Common myeloid progenitor, CD34-positive (primary cell): ENCODE results near the gene ENTPD6.

ENCODE experiments used
- CTCF ChIA-PET: fragments of 350-600 bp; sonication (Branson Sonifier 250); formaldehyde crosslinking; loops from one replicate; lab custom pipeline; 2021; ENCODE audit warnings: antibody characterized with exemption; lab: Charles Lee
- POLR2A ChIA-PET: fragments of 350-600 bp; sonication (Branson Sonifier 250); formaldehyde crosslinking; loops from one replicate; lab custom pipeline; 2021; ENCODE audit warnings: antibody characterized with exemption; lab: Charles Lee
- DNase-seq, 3 donors: peaks; one replicate each; pipeline versions ENCODE4 v3.0.0 to v3.0.0-alpha.2; 2013
- H3K27ac ChIP-seq, 2 experiments: 1 replicate in 1 of 2; 2 replicates in 1 of 2; pipeline ENCODE4 v1.7.0; 2013; ENCODE audit warnings: inconsistent platforms in 2 of 2, low read length in 2 of 2, mild to moderate bottlenecking in 2 of 2, low read depth in 1 of 2, moderate library complexity in 1 of 2; ENCODE audit not compliant: severe bottlenecking in 2 of 2, insufficient read depth in 1 of 2, poor library complexity in 1 of 2
- H3K27me3 ChIP-seq, 5 experiments: replicated peaks in 2 of 5; 1 replicate in 3 of 5; 2 replicates in 2 of 5; pipeline versions ENCODE4 v1.6.1 to v1.7.0; 2013; ENCODE audit warnings: low read length in 4 of 5, mild to moderate bottlenecking in 2 of 5, moderate library complexity in 2 of 5, inconsistent platforms in 1 of 5; ENCODE audit not compliant: insufficient read depth in 5 of 5, control insufficient read depth in 4 of 5
- H3K36me3 ChIP-seq, 4 experiments: 1 replicate in 2 of 4; 2 replicates in 2 of 4; pipeline versions ENCODE4 v1.6.1 to v1.7.0; 2013; ENCODE audit warnings: low read length in 3 of 4, control low read depth in 1 of 4, mild to moderate bottlenecking in 1 of 4; ENCODE audit not compliant: control insufficient read depth in 4 of 4, insufficient read depth in 4 of 4
- H3K4me1 ChIP-seq, 4 experiments: 1 replicate in 3 of 4; 2 replicates in 1 of 4; pipeline versions ENCODE4 v1.6.1 to v1.7.1; 2013; ENCODE audit warnings: low read length in 3 of 4, mild to moderate bottlenecking in 3 of 4, control low read depth in 1 of 4, inconsistent platforms in 1 of 4, moderate library complexity in 1 of 4; ENCODE audit not compliant: control insufficient read depth in 4 of 4, insufficient read depth in 4 of 4; ENCODE audit errors: control extremely low read depth in 1 of 4
- H3K4me3 ChIP-seq, 7 experiments: 1 replicate in 4 of 7; 2 replicates in 3 of 7; pipeline versions ENCODE4 v1.5.1 to v1.7.0; 2013; ENCODE audit warnings: mild to moderate bottlenecking in 7 of 7, low read length in 6 of 7, moderate library complexity in 6 of 7, inconsistent platforms in 2 of 7, low read depth in 2 of 7, control low read depth in 1 of 7; ENCODE audit not compliant: insufficient read depth in 4 of 7, control insufficient read depth in 1 of 7; ENCODE audit errors: extremely low read depth in 1 of 7
- H3K9me3 ChIP-seq, 5 experiments: 1 replicate in 4 of 5; 2 replicates in 1 of 5; pipeline versions ENCODE4 v1.6.1 to v1.7.1; 2013; ENCODE audit warnings: low read length in 4 of 5, mild to moderate bottlenecking in 2 of 5, inconsistent platforms in 1 of 5, low read depth in 1 of 5, moderate library complexity in 1 of 5; ENCODE audit not compliant: control insufficient read depth in 4 of 5, insufficient read depth in 2 of 5; ENCODE audit errors: control extremely low read depth in 1 of 5
- WGBS: methylation state at CpG from one replicate; pipeline ENCODE4 v1.1.5; 2013; ENCODE audit not compliant: insufficient coverage; 5-methylcytosine and 5-hydroxymethylcytosine counted together

Gene ENTPD6

DNA sequence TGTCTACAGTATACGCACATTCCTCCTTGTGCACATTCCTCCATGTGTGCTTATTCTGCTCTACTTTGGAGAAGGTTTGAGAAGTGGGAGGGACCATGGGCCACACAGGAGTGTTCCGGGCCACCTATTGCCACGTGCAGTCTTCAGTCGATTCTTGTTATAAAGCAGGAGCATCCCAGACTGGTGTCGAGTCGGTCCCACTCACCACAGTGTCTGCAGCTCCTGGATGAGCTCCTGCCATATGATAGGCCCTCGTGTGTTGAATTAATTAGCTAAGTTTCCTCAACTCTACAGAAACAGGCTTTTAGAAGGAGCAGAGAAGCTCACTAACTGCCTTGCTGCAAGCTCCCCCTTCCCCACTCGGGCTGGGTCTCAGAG is 22.6 kb downstream of the ENTPD6 start:
- ChIA-PET POLR2A (no interaction called here), CTCF (interaction anchor here (1.2 to 2.1 kb wide), 3 partner anchors 10 to 17 kb away, joined by 3 to 6 read pairs (median 4); no protein-coding TSS in a partner anchor)
- no peaks in the 10 kb centered on the region for H3K27me3 ChIP-seq
- 95% methylated on average over 7 of the region's 8 CpGs for WGBS
- no peaks in the 10 kb centered on the region for H3K9me3 ChIP-seq
- H3K4me1 ChIP-seq: peaks cover 0 to 6% (median 1%) of the 10 kb centered on the region in 4 experiments
- peaks cover 4 to 72% (median 40%) of the 10 kb centered on the region in 4 experiments for H3K36me3 ChIP-seq
- DNase-seq: no peak
- no peak overlapping the region for H3K4me3 ChIP-seq
- H3K27ac ChIP-seq: no peak overlapping the region

DNA sequence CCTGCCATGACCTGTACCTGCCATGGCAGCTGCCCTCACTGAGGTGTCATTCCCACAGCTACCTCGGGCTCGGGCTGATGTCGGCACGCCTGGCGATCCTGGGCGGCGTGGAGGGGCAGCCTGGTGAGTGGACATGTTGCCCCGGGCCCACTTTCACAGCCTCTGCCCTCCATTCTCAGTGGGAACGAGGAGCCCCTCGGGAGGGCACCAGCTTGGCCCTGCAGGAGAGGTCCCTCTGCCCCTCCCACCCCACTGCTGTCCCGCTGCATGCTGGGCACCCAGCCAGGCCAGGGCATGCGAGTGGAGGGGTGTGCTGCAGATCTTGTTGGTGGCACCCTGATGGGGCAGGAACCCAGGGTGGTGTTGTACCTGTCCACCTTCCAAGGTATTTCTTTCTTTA is 23.0 kb downstream of the ENTPD6 start:
- Histone ChIP-seq H3K4me1 (peaks cover 0 to 9% (median 1%) of the 10 kb centered on the region in 4 experiments), H3K27me3 (no peaks in the 10 kb centered on the region), H3K27ac (no peak overlapping the region), H3K4me3 (no peak overlapping the region), H3K9me3 (no peaks in the 10 kb centered on the region), H3K36me3 (peaks cover 4 to 68% (median 37%) of the 10 kb centered on the region in 4 experiments)
- CTCF ChIA-PET: interaction anchor here (2.1 kb wide), 1 partner anchor 16 kb away, joined by 6 read pairs; no protein-coding TSS in a partner anchor
- WGBS: 96% methylated on average over 11 of the region's 12 CpGs
- no peak for DNase-seq
- POLR2A ChIA-PET: no interaction called here

DNA sequence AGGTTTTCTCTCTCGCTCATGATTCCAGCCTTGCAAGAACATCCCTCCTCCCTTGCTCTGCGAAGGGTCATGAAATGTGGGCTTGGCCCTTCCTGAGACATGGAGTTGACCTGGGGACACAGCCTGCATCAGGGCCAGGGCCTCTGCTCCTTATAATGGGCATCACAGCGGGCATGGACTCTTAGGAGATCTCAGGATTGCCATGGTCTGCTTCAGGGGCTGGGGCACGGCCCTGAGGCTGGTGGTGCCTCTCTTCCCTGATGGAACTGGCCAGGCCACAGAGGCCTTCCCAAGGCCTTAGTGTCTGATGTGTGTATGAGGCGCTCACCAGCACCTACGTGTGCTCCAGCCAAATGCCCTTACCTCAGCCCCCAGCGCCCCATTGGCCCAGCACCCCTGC is 23.9 kb downstream of the ENTPD6 start:
- DNase-seq: no peak
- no peak overlapping the region for H3K27ac ChIP-seq
- no peaks in the 10 kb centered on the region for H3K9me3 ChIP-seq
- POLR2A ChIA-PET: interaction anchor here (0.6 kb wide), 1 partner anchor 790 kb away, joined by 3 read pairs; no protein-coding TSS in a partner anchor
- CTCF ChIA-PET: interaction anchor here (2.1 to 3.2 kb wide), 2 partner anchors 9 to 16 kb away, joined by 6 to 9 read pairs; no protein-coding TSS in a partner anchor
- peaks cover 0 to 9% (median 1%) of the 10 kb centered on the region in 4 experiments for H3K4me1 ChIP-seq
- peaks cover 3 to 65% (median 33%) of the 10 kb centered on the region in 4 experiments for H3K36me3 ChIP-seq
- WGBS: 92% methylated on average over 6 of the region's 7 CpGs
- H3K27me3 ChIP-seq: no peaks in the 10 kb centered on the region
- H3K4me3 ChIP-seq: no peak overlapping the region

DNA sequence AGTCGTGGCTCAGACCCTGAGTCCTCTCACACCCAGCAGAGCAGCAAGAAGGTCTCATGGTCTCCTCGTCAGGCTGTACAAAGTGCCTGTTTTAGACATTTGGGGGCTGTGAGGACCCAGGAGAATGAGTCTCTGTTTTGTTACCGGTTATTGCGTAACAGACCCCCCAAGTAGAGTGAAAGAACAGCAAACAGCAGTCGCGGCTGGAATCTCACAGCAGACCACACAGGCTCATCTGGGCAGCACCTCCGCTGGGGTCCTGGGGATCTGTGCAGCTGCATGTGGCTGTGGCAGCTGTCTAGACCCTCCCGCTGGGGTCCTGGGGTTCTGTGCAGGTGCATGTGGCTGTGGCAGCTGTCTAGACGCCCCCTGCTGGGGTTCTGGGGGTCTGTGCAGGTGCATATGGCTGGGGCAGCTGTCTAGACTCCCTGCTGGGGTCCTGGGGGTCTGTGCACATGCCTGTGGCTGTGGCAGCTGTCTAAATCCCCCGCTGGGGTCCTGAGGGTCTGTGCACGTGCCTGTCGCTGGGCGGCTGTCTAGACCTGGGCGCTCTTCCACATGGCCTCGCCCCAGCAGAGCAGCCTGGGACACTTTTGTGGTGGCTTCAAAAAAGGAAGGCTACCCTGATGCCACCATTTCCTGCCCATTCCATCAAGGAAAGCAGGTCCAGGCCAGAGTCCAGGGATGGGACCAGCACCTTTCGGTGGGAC is 24.7 kb downstream of the ENTPD6 start:
- POLR2A ChIA-PET: interaction anchor here (0.6 kb wide), 1 partner anchor 789 kb away, joined by 3 read pairs; no protein-coding TSS in a partner anchor
- CTCF ChIA-PET: interaction anchor here (0.7 to 3.2 kb wide), 6 partner anchors 8 to 225 kb away, joined by 3 to 9 read pairs (median 4); no protein-coding TSS in a partner anchor
- WGBS: 91% methylated on average over 13 of the region's 16 CpGs

DNA sequence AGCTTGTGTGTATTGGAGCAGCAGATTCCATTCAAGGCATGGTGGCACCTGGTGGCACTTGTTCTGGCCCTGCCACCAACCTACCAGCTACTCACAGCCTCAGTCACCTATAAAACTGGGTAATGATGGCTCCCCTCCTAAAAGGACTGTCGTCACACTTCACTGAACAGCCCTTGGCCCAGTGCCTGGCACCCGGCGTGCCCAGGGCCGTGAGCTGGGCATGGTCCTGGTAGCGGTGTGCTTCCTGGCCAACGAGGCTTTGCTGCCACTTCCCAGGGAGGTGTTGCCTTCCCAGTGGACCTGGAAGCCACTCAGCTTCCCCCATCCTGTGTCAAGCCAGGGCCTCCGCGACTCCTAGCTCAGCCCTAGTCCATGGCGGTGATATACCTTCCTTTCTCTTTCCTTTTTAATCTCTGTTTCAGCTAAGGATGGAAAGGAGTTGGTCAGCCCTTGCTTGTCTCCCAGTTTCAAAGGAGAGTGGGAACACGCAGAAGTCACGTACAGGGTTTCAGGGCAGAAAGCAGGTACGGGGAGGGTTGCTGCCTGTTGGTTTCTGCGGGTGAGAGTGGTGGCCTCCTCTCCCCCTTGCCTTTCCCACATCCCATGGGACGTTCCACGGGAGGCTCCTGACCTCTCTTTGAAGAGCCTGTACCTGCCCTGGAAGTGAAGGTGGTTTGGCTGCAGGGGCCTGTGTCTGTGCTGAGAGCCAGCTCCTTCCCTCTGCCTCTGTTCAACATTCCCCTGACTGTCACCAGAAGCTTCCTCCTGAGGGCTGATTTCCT is 25.5 kb downstream of the ENTPD6 start:
- DNase-seq: no peak
- no peak overlapping the region for H3K4me3 ChIP-seq
- ChIA-PET CTCF (interaction anchor here (0.5 to 3.2 kb wide), 6 partner anchors 9 to 1610 kb away, joined by 3 to 9 read pairs (median 4); no protein-coding TSS in a partner anchor), POLR2A (no interaction called here)
- H3K27ac ChIP-seq: no peak overlapping the region
- no peaks in the 10 kb centered on the region for H3K27me3 ChIP-seq
- H3K4me1 ChIP-seq: peaks cover 0 to 9% (median 1%) of the 10 kb centered on the region in 4 experiments
- WGBS: 93% methylated on average over 12 of the region's 15 CpGs
- no peaks in the 10 kb centered on the region for H3K9me3 ChIP-seq
- peaks cover 0 to 57% (median 33%) of the 10 kb centered on the region in 4 experiments for H3K36me3 ChIP-seq

More for the DNA sequence above, 24.7 kb downstream of the ENTPD6 start:
- Histone ChIP-seq H3K4me3 (no peak overlapping the region), H3K9me3 (no peaks in the 10 kb centered on the region), H3K27me3 (no peaks in the 10 kb centered on the region), H3K27ac (no peak overlapping the region), H3K4me1 (peaks cover 0 to 9% (median 1%) of the 10 kb centered on the region in 4 experiments), H3K36me3 (peaks cover 3 to 60% (median 33%) of the 10 kb centered on the region in 4 experiments)
- DNase-seq: peak in 2 of 3 donors; percentile 28 to 31

DNA sequence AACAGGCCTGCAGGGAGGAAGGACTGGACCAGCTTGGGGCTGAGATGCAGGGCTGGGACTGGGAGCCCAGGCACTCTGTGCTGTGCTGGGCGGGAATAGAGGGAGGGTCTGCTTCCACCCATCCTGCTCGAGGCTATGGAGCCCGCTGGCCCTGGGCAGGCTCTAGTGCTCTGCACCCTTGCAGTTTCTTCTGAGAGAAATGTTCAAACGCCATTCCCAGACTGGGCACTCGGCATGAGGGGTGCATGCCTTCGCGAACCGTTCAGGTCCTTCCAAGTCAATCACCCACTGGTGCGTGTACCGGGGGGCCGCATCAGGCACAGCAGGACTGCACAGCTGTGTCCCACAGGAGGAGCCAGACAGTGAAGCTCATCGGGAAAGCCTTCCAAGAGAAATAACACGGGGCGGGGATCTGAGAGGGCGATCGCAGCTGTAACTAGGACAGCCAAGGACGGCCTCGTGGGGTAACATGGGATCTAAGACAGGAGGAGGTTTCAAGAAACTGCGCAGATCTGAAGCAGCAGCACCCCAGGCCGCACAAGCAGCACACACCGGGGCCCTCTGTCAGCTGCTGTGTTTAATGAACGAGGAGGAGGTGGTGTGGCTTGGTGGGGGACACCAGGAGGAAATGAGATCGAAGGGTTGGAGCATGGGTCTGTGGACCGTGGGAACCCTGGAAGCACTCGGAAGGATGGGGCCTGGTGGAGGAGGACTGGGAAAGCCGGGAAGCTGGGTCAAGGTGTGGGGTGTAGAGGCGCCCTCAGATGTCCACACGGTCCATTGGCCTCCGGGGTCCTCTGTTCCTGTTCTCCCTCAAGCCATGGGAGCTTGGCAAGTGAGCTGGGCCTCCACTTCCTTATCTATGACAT is 26.3 kb downstream of the ENTPD6 start:
- CTCF ChIA-PET: interaction anchor here (0.5 to 3.2 kb wide), 5 partner anchors 10 to 1610 kb away, joined by 3 to 9 read pairs (median 3); no protein-coding TSS in a partner anchor
- Histone ChIP-seq H3K9me3 (no peaks in the 10 kb centered on the region), H3K36me3 (peaks cover 0 to 52% (median 27%) of the 10 kb centered on the region in 4 experiments), H3K4me3 (no peak overlapping the region), H3K27me3 (no peaks in the 10 kb centered on the region), H3K4me1 (peaks cover 0 to 11% (median 3%) of the 10 kb centered on the region in 4 experiments), H3K27ac (no peak overlapping the region)
- DNase-seq: no peak
- 98% methylated on average over 25 of the region's 29 CpGs for WGBS
- POLR2A ChIA-PET: no interaction called here
